ENCODE data around the gene IL13RA1.
"Not testable (repeated sequence)": the region's sequence is repeated elsewhere in the genome, so short reads cannot be mapped to it uniquely, and the experiment has no call there.

Gene IL13RA1
- 11.5 to 47.7 reads per million in 2 donors for total RNA-seq

GRCh38 chrX:118726887-118727685 lies at the start of gene IL13RA1:
IL13RA1 (plus strand) TSS chrX:118727606; CDS start chrX:118727639, 33 bp downstream.
- peak; percentile 10 for DNase-seq

DNA sequence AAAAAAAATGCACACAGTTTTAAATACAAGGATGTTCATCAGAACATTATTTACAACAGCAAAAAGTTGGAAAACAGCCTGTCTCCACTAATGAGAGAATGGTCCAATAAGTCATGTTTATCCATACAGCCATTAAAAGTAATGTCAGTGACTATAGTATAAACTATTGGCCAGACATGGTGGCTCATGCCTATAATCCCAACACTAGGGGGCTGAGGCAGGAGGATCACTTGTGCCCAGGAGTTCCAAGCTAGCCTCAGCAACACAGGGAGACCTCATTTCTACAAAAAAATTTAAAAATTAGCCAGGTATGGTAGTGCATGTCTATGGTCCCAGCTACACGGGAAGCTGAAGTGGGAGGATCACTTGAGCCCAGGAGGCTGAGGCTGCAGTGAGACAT lies 48.1 kb upstream of the IL13RA1 start:
- DNase-seq = no peak

- no peak for DNase-seq
Measured at GRCh38 chrX:118682258-118683014, 45.0 kb upstream of the IL13RA1 start.

DNA sequence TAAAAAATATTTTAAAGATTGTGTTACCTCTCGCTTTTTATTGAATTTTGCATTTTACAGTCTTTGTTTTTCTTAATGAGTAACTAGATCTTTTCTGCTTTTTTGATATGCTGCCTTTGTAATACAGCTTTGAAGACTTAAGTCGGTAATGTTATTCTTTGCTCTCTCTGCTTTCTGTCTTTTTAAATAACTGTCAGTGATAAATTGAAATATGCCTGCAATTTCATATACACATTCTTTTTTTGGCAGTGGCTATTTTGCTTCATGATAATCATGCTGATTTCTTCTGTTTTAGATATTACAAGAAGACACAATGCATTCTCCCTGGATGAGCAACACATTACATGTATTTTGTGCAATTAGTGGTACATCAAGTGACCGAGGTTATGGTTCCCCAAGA lies 42.0 kb upstream of the IL13RA1 start:
- DNase-seq = no peak

- DNase-seq = no peak
Measured at GRCh38 chrX:118688935-118689334, 38.5 kb upstream of the IL13RA1 start.

- no peak for DNase-seq
Measured at GRCh38 chrX:118693843-118694242, 33.6 kb upstream of the IL13RA1 start.

DNA sequence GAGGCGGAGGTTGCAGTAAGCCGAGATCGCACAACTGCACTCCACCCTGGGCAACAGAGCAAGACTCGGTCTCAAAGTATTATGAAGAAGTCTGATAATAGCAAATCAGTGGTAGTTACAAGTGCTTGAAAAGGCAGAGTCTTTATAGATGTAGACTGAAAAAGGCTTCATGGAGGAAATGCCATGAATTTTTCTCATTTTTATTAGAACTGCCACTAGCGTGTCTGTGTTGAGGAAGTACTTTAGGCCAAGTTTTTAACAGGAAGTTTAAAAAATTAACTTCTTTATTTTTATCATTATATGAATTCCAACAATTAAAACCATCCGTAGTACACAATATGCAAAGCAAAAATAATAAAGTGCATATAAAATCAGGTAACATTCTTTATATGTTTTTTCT lies 32.8 kb upstream of the IL13RA1 start:
- no peak for DNase-seq

- DNase-seq = no peak
Measured at GRCh38 chrX:118698516-118699170, 28.8 kb upstream of the IL13RA1 start.

DNA sequence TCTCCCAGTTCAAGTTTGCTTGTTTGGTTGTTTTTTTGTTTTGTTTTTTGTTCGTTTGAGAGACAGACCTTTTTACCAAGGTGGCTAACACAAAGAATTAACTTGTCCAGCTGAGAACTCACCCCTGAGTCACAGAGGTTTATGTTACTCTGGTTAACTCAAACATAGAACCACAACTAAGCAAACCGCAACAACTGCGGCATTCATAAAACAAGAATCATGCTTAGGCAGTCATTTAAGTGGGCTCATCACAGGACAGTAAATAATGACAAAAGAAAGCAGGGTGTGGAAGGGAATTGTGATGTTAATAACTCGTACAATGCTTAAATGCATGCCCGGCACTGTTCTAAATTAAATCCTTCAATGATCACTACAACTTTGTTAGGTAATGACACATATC lies 24.7 kb upstream of the IL13RA1 start:
- no peak for DNase-seq

GRCh38 chrX:118706681-118707080 lies 20.7 kb upstream of the IL13RA1 start:
- no peak for DNase-seq

GRCh38 chrX:118714521-118714920 lies 12.9 kb upstream of the IL13RA1 start:
- no peak for DNase-seq

DNA sequence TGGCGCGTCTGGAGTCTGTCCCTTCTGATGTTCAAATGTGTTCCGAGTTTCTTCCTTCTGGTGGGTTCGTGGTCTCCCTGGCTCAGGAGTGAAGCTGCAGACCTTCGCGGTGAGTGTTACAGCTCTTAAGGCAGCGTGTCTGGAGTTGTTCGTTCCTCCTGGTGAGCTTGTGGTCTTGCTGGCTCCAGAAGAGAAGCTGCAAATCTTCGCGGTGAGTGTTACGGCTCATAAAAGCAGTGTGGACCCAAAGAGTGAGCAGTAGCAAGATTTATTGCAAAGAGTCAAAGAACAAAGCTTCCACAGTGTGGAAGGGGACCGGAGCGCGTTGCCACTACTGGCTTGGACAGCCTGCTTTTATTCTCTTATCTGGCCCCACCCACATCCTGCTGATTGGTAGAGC lies 11.5 kb upstream of the IL13RA1 start:
- DNase-seq = not testable (repeated sequence)

GRCh38 chrX:118716833-118717232 lies 10.6 kb upstream of the IL13RA1 start:
- not testable (repeated sequence) for DNase-seq

DNA sequence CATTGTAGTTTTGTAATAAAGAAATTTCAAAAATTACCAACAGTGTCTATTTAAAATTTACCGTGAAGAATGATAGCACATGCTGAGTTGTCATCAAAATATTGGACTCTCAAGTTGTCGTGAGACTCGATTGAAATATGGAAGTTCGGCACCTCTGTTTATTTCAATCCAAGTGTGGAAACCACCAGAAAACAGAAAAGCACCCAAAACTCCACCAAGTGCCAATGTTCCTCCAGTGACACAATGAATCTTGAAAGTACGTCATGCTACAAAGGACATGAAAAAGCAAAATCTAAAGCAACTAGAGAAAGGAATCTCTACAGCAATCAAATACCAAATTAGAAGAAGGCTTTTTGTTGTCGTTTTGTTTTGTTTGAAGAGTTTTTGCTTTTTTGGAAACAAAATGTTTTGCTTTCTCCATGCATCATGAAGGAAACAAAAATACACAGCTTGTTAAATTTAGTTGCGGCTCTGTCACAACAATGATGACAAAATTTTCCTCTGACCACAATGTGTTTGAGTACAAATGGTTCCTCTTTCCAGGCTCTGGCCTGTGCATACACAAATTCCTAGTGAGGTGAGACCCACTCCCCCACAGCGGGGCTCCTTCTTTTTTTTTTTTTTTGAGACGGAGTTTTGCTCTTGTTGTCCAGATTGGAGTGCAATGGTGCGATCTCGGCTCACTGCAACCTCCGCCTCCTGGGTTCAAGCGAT lies 9.6 kb upstream of the IL13RA1 start:
- no peak for DNase-seq

GRCh38 chrX:118718737-118719136 lies 8.7 kb upstream of the IL13RA1 start:
- DNase-seq = no peak

- DNase-seq = no peak
Measured at GRCh38 chrX:118720058-118720707, 7.2 kb upstream of the IL13RA1 start.

- no peak for DNase-seq
Measured at GRCh38 chrX:118723376-118723775, 4.0 kb upstream of the IL13RA1 start.

- no peak for DNase-seq
Measured at GRCh38 chrX:118724365-118724764, 3.0 kb upstream of the IL13RA1 start.

GRCh38 chrX:118724775-118725174 lies 2.6 kb upstream of the IL13RA1 start:
- no peak for DNase-seq

DNA sequence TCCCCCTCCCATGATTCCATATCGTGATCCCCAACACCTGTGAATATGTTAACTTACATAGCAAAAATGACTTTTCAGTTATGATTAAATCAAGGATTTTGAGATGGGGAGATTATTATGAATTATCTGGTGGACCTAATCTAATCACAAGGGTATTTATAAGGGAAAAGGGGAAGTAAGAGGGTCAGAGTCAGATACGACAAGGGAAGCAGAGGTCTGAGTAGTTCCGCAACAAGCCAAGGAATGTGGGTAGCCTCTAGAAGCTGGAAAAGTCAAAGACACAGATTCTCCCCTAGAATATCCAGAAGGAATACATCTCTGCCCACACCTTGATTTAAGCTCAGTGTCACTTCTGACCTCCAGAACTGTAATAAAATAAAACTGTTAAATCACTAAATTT lies 1.0 kb upstream of the IL13RA1 start:
- DNase-seq = no peak

DNA sequence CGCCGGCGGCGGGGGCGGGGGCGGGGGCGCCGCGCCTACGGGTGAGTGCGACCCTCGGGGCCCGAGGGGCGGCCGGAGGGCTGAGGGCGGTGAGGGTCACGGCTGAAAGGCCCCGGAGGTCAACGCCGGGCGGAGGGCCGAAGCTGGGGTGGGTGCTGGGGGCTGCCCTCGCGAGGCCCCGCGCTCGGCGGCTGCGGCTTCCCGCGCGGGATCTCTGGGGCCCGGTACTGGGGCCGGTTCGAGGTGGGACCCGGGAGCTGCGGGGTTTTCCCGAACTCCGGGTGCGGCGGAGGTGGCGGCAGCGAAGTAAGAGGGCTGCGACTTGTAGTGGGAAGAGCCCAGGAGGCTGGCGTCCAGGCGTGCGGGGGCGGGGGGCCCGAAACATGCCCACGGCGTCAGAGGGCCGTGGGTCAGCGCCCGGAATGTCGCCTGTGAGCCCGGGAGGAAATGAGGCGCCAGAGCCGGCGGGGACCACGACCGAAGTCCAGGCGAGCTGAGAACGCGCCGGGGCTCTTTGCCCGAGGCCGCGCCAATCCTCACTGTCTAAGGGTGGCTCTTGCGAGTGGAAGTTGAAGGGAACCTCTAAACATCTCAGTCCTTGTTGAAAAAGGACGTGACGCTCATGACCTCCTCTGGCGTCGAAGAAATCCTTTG lies 407 bp downstream of the IL13RA1 start:
- DNase-seq = no peak

All from activated gamma-delta T cell (primary cell).